ENCODE results near the gene SLC25A24.

SLC25A24 gene

DNA sequence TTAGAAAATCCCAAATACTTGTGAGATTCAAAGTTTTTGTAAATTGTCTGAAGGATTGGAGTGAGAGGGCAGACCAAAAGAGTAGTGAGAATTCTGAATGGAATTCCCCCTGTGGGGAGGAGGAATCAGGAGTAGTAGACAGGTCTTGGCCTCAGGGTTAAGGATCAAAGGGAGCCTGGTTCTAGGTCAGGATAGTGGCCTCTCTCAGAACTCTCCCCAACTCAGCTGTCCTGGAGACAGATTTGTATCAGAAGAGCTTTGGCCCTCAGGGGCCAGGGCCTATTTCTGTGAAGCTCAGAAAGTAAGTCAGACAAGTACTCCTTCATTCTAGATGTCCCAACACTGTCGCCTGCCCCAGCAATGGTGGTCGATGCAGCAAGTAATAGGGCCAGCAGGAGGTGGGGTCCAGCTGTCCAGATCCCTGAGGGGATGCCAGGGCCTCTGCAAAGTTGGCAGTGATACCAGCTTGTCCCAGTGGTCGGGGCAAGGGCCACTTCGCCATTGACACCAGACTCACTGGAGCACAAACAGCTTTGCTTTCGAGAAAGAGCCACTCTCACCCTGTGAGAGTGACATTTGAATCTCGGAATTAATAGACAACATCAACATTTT is 115.2 kb downstream of the SLC25A24 start:
- no peak for TF ChIP-seq TARDBP (IDR thresholded peaks at IDR 0.05)
- no peak for TF ChIP-seq FOXK2 (IDR thresholded peaks at IDR 0.05)
- TF ChIP-seq L3MBTL2 (conservative IDR thresholded peaks at IDR 0.05): no peak
- TF ChIP-seq SP1 (IDR thresholded peaks at IDR 0.05): no peak
- no peak for TF ChIP-seq ZNF384 (IDR thresholded peaks at IDR 0.05)
- no peak for TF ChIP-seq ARNT (IDR thresholded peaks at IDR 0.05)
- no peak for TF ChIP-seq SUZ12 (IDR thresholded peaks at IDR 0.05)
- TF ChIP-seq CTBP1 (IDR thresholded peaks at IDR 0.05; ENCODE audit: borderline replicate concordance): no peak
- TF ChIP-seq BHLHE40 (IDR thresholded peaks at IDR 0.05; ENCODE audit: borderline replicate concordance): no peak
- ChIA-PET CTCF (interaction anchor here (1.0 kb wide), 1 partner anchor 34 kb away, joined by 3 read pairs; no protein-coding TSS in a partner anchor), POLR2A (no interaction called here)
- no peak for DNase-seq (ENCODE audit: extremely low spot score)
